H9 (cell line): ENCODE measurements around the gene TOR4A. TPM values are rescaled to one million over a fixed set of nuclear protein-coding genes. Genes with fewer than 3 reads are reported as not detected.

ENCODE experiments used
- DNase-seq: peaks from one replicate; pipeline ENCODE4 v3.0.0-alpha.2; 2017
- H2AFZ ChIP-seq: one replicate; pipeline ENCODE4 v1.6.1; 2013; ENCODE audit warnings: mild to moderate bottlenecking, low read length, control low read depth, moderate library complexity
- H2AK5ac ChIP-seq: 2 replicates; pipeline ENCODE4 v1.6.1; 2013; ENCODE audit warnings: low read length, control low read depth, mixed read lengths; ENCODE audit not compliant: insufficient read length
- H2BK120ac ChIP-seq: one replicate; pipeline ENCODE4 v1.6.1; 2013; ENCODE audit warnings: low read depth, mild to moderate bottlenecking, low read length, control low read depth, inconsistent platforms; ENCODE audit not compliant: poor library complexity, severe bottlenecking
- H2BK12ac ChIP-seq: 2 replicates; pipeline ENCODE4 v1.6.1; 2013; ENCODE audit warnings: low read length, control low read depth, mixed read lengths, low read depth; ENCODE audit not compliant: insufficient read length
- H2BK15ac ChIP-seq: 2 replicates; pipeline ENCODE4 v1.6.1; 2013; ENCODE audit warnings: low read depth, low read length, control low read depth
- H2BK20ac ChIP-seq: one replicate; pipeline ENCODE4 v1.6.1; 2013; ENCODE audit warnings: low read depth, mild to moderate bottlenecking, low read length, control low read depth, inconsistent platforms; ENCODE audit not compliant: poor library complexity, severe bottlenecking
- H2BK5ac ChIP-seq: 2 replicates; pipeline ENCODE4 v1.6.1; 2013; ENCODE audit warnings: low read length, control low read depth, mixed read lengths; ENCODE audit not compliant: insufficient read length
- H3K14ac ChIP-seq: 2 replicates; pipeline ENCODE4 v1.6.1; 2013; ENCODE audit warnings: low read length, control low read depth; ENCODE audit not compliant: insufficient read depth
- H3K18ac ChIP-seq: 2 replicates; pipeline ENCODE4 v1.6.1; 2013; ENCODE audit warnings: low read depth, mild to moderate bottlenecking, mixed read lengths, low read length, control low read depth; ENCODE audit not compliant: insufficient read length
- H3K23ac ChIP-seq: 2 replicates; pipeline ENCODE4 v1.6.1; 2013; ENCODE audit warnings: low read length, control low read depth, mixed read lengths, low read depth; ENCODE audit not compliant: insufficient read length
- H3K23me2 ChIP-seq: 2 replicates; pipeline ENCODE4 v1.6.1; 2013; ENCODE audit warnings: low read depth, mild to moderate bottlenecking, mixed read lengths, low read length, control low read depth; ENCODE audit not compliant: insufficient read length, poor library complexity, severe bottlenecking
- H3K27ac ChIP-seq: 2 replicates; pipeline ENCODE4 v1.5.1; 2013; ENCODE audit warnings: low read length, control low read depth, mixed read lengths, low read depth; ENCODE audit not compliant: insufficient read length
- H3K27me3 ChIP-seq: 2 replicates; pipeline ENCODE4 v1.6.1; 2013; ENCODE audit warnings: low read length, control low read depth, inconsistent platforms; ENCODE audit not compliant: insufficient read depth
- H3K4ac ChIP-seq: 2 replicates; pipeline ENCODE4 v1.6.1; 2013; ENCODE audit warnings: low read depth, mild to moderate bottlenecking, control low read depth, inconsistent platforms, low read length, moderate library complexity
- H3K4me1 ChIP-seq: 2 replicates; pipeline ENCODE4 v1.6.1; 2013; ENCODE audit warnings: low read length, control low read depth, inconsistent platforms; ENCODE audit not compliant: insufficient read depth
- H3K4me2 ChIP-seq: 2 replicates; pipeline ENCODE4 v1.6.1; 2013; ENCODE audit warnings: low read length, control low read depth, mixed read lengths; ENCODE audit not compliant: insufficient read length, insufficient read depth
- H3K56ac ChIP-seq: 2 replicates; pipeline ENCODE4 v1.6.1; 2013; ENCODE audit warnings: low read depth, mild to moderate bottlenecking, mixed read lengths, low read length, control low read depth; ENCODE audit not compliant: insufficient read length
- H3K79me1 ChIP-seq: 2 replicates; pipeline ENCODE4 v1.6.1; 2013; ENCODE audit warnings: low read depth, mild to moderate bottlenecking, moderate library complexity, low read length, control low read depth, inconsistent platforms; ENCODE audit not compliant: insufficient read depth, poor library complexity, severe bottlenecking
- H3K79me2 ChIP-seq: 2 replicates; pipeline ENCODE4 v1.6.1; 2013; ENCODE audit warnings: low read length, control low read depth, inconsistent platforms; ENCODE audit not compliant: insufficient read depth
- H3K9ac ChIP-seq: 2 replicates; pipeline ENCODE4 v1.6.1; 2013; ENCODE audit warnings: low read length, control low read depth, mixed read lengths; ENCODE audit not compliant: insufficient read length; ENCODE audit errors: extremely low read depth
- H3K9me3 ChIP-seq: one replicate; pipeline ENCODE4 v1.6.1; 2013; ENCODE audit warnings: low read depth, low read length, inconsistent platforms; ENCODE audit not compliant: control insufficient read depth
- H3T11ph ChIP-seq: one replicate; pipeline ENCODE4 v1.6.1; 2013; ENCODE audit warnings: mild to moderate bottlenecking, low read length, control low read depth, inconsistent platforms
- H4K20me1 ChIP-seq: one replicate; pipeline ENCODE4 v1.6.1; 2013; ENCODE audit not compliant: control insufficient read depth, insufficient read length, insufficient read depth
- H4K5ac ChIP-seq: 2 replicates; pipeline ENCODE4 v1.6.1; 2013; ENCODE audit warnings: low read depth, mild to moderate bottlenecking, mixed read lengths, low read length, control low read depth; ENCODE audit not compliant: insufficient read length
- H4K8ac ChIP-seq: replicated peaks from 2 replicates; pipeline ENCODE4 v1.6.1; 2013; ENCODE audit warnings: low read length, control low read depth, mixed read lengths, low read depth; ENCODE audit not compliant: insufficient read length
- H4K91ac ChIP-seq: 2 replicates; pipeline ENCODE4 v1.6.1; 2013; ENCODE audit warnings: low read depth, mild to moderate bottlenecking, moderate library complexity, mixed read lengths, low read length, control low read depth; ENCODE audit not compliant: insufficient read length
- H3K27ac Mint-ChIP-seq, 3 experiments: 2 replicates in 2 of 3; 3 replicates in 1 of 3; pipeline ENCODE4 v1.8.0; 2020 to 2021; ENCODE audit warnings: mixed read lengths in 3 of 3, mild to moderate bottlenecking in 1 of 3, moderate library complexity in 1 of 3
- H3K27me3 Mint-ChIP-seq: 2 replicates; pipeline ENCODE4 v1.8.0; 2021; ENCODE audit warnings: low read depth, mild to moderate bottlenecking, moderate library complexity, mixed read lengths
- H3K36me3 Mint-ChIP-seq, 3 experiments: 2 replicates in 2 of 3; 3 replicates in 1 of 3; pipeline ENCODE4 v1.8.0; 2020 to 2021; ENCODE audit warnings: low read depth in 3 of 3, mixed read lengths in 3 of 3; ENCODE audit not compliant: insufficient read depth in 1 of 3
- H3K4me1 Mint-ChIP-seq, 2 experiments: 2 replicates each; pipeline ENCODE4 v1.8.0; 2020; ENCODE audit warnings: mixed read lengths in 2 of 2
- H3K4me3 Mint-ChIP-seq, 2 experiments: 2 replicates in 1 of 2; 3 replicates in 1 of 2; pipeline ENCODE4 v1.8.0; 2020 to 2021; ENCODE audit warnings: mild to moderate bottlenecking in 2 of 2, mixed read lengths in 2 of 2, moderate library complexity in 1 of 2
- H3K9me3 Mint-ChIP-seq, 2 experiments: 2 replicates in 1 of 2; 3 replicates in 1 of 2; pipeline ENCODE4 v1.8.0; 2020; ENCODE audit warnings: mild to moderate bottlenecking in 2 of 2, mixed read lengths in 2 of 2, moderate library complexity in 1 of 2
- CTCF ChIP-seq: fragments of 200-600 bp; sonication (generic); conservative IDR thresholded peaks from 3 replicates; pipeline ENCODE4 v1.8.0; 2021; ENCODE audit warnings: antibody characterized with exemption, mild to moderate bottlenecking
- WGBS: extraction: QIAGEN DNeasy Blood & Tissue Kit; methylation state at CpG from one replicate; pipeline ENCODE4 v1.1.7; 2013; ENCODE audit warnings: missing lambda C conversion rate, low lambda C conversion rate, mixed read lengths; ENCODE audit not compliant: insufficient read length; ENCODE audit errors: extremely low coverage; 5-methylcytosine and 5-hydroxymethylcytosine counted together
- total RNA-seq: library from RNA; stranded (reverse); gene quantifications from 2 replicates; pipeline ENCODE4 v1.2.1, GENCODE V29; 2021

The TOR4A gene
- total RNA-seq, 1 experiment from 2014 or later, result 6.2 TPM

DNA sequence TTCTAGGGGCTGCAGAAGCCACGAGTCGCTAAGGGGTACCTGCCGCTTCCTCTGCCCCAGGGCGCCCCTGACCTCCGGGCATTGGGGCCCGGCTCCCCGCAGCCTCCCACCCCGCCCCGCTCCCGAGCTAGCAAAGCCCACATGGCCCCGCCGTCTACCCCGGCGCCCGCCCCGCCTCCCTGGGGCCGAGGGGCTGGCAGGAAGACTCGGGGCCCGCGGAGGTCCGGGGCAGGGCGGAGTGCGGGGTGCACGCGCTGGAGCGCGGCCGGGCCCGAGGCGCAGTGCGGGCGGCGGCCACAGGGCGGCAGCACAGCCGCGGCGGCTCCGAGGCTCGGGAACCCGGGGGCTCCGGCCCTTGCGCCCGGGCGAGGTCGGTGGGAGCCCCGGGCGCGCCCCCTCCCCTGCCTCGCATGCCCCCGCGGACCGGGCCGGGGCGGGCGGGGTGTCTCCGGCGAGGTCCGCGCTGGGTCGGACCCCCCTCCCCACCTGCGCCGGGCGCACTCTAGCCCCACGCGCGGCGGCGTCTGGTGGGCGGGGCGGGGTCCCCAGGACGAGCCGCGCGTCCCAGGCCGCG lies 17.8 kb downstream of the TOR4A start:
- Histone ChIP-seq H3K79me1 (no peaks in the 10 kb centered on the region), H3K4ac (no peak overlapping the region), H3K9me3 (no peaks in the 10 kb centered on the region), H3K56ac (no peak overlapping the region), H2BK15ac (no peak overlapping the region), H2BK120ac (no peak overlapping the region), H3K27ac (no peak overlapping the region), H2AK5ac (no peak overlapping the region), H3K27me3 (peaks cover 5% of the 10 kb centered on the region; the same call in 1 of the 2 replicates), H3K23me2 (peaks cover 7% of the 10 kb centered on the region), H2BK12ac (no peak overlapping the region), H3K18ac (peak overlapping the region; percentile 44), H3K9ac (no peak overlapping the region), H3K23ac (no peak overlapping the region), H3K79me2 (no peaks in the 10 kb centered on the region), H2BK20ac (no peak overlapping the region), H4K5ac (no peak overlapping the region), H3K14ac (no peak overlapping the region), H4K91ac (no peak overlapping the region), H4K8ac (no peak overlapping the region), H3K4me2 (peak overlapping the region; percentile 37), H3K4me1 (peaks cover 5% of the 10 kb centered on the region; the same call in 1 of the 2 replicates), H2BK5ac (no peak overlapping the region), H4K20me1 (no peaks in the 10 kb centered on the region), H3T11ph (no peak overlapping the region), H2AFZ (no peak overlapping the region)
- H3K4me3 Mint-ChIP-seq, result peak overlapping the region; percentile 37 to 71; a peak in 3 of 5 replicates
- no CpG with 5 or more reads among the region's 76 CpGs for WGBS
- peak; percentile 58; the same call in 2 of the 3 replicates for TF ChIP-seq CTCF
- no peak overlapping the region; a peak in 1 of 7 replicates for H3K27ac Mint-ChIP-seq
- peak; percentile 66 for DNase-seq
- H3K9me3 Mint-ChIP-seq, result peaks cover 3 to 6% of the 10 kb centered on the region in 2 experiments
- H3K4me1 Mint-ChIP-seq, result peaks cover 32 to 40% of the 10 kb centered on the region in 2 experiments
- H3K36me3 Mint-ChIP-seq, result peaks cover 0 to 4% (median 3%) of the 10 kb centered on the region in 3 experiments; a peak in 3 of 7 replicates
- H3K27me3 Mint-ChIP-seq, result peaks cover 48% of the 10 kb centered on the region
